B cell (primary cell): ENCODE data around the gene CA11.

Source experiments
- EZH2 ChIP-seq: IDR thresholded peaks from 2 replicates; pipeline ENCODE4 v1.6.1; 2012; ENCODE audit warnings: borderline replicate concordance, low read depth, mild to moderate bottlenecking, moderate library complexity, low read length; ENCODE audit not compliant: insufficient read depth, poor library complexity, severe bottlenecking
- TF ChIP-seq, protein P1 (sequence below): fragments of 200-600 bp; IDR thresholded peaks from one replicate; pipeline ENCODE4 v1.8.0; 2022; ENCODE audit warnings: antibody characterized with exemption, mild to moderate bottlenecking

DNA sequence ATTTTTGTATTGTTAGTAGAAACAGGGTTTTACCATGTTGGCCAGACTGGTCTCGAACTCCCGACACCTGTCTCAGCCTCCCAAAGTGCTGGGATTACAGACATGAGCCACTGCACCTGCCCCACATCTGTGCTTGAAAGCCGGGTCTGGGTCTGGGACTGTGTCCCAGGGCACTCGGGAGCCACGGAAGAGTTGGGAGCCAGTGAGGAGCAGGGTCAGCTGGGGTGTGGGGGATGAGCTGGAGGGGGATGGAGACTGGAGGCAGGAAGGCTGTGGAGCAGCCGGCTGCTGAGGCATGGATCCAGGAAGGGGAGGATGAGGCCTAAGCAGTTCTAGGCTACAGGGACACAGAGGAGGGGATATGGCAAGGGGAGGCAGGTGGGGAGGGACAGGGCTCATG, 50.2 kb downstream of the CA11 start:
- TF ChIP-seq, protein P1, sequence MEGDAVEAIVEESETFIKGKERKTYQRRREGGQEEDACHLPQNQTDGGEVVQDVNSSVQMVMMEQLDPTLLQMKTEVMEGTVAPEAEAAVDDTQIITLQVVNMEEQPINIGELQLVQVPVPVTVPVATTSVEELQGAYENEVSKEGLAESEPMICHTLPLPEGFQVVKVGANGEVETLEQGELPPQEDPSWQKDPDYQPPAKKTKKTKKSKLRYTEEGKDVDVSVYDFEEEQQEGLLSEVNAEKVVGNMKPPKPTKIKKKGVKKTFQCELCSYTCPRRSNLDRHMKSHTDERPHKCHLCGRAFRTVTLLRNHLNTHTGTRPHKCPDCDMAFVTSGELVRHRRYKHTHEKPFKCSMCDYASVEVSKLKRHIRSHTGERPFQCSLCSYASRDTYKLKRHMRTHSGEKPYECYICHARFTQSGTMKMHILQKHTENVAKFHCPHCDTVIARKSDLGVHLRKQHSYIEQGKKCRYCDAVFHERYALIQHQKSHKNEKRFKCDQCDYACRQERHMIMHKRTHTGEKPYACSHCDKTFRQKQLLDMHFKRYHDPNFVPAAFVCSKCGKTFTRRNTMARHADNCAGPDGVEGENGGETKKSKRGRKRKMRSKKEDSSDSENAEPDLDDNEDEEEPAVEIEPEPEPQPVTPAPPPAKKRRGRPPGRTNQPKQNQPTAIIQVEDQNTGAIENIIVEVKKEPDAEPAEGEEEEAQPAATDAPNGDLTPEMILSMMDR = no peak
- TF ChIP-seq EZH2 = no peak
